Prostate gland (tissue), 2 donors: ENCODE data around the gene ICA1. TPM values are rescaled to one million over a fixed set of nuclear protein-coding genes. Genes with fewer than 3 reads are reported as not detected.

ENCODE experiments used
- DNase-seq: peaks from one replicate; pipeline ENCODE4 v3.0.0-alpha.2; 2019; ENCODE audit warnings: low spot score
- H3K27ac ChIP-seq, 2 donors: fragments of 200-600 bp; sonication (generic); 2 replicates each; pipeline ENCODE4 v1.5.1; 2017 to 2019
- H3K27me3 ChIP-seq: fragments of 200-600 bp; sonication (generic); replicated peaks from 2 replicates; pipeline ENCODE4 v1.5.1; 2019; ENCODE audit not compliant: insufficient read depth
- H3K36me3 ChIP-seq, 2 donors: fragments of 200-600 bp; sonication (generic); 1 replicate in 1 of 2; 2 replicates in 1 of 2; pipeline versions ENCODE4 v1.5.1 to v1.8.1; 2017 to 2019
- H3K4me1 ChIP-seq: fragments of 200-600 bp; sonication (generic); replicated peaks from 2 replicates; pipeline ENCODE4 v1.5.1; 2019
- H3K4me3 ChIP-seq, 2 donors: fragments of 200-600 bp; sonication (generic); 2 replicates each; pipeline ENCODE4 v1.5.1; 2017 to 2019
- H3K9me3 ChIP-seq: fragments of 200-600 bp; sonication (generic); 2 replicates; pipeline ENCODE4 v1.5.1; 2017
- CTCF ChIP-seq, 4 experiments: fragments of 200-600 bp in 2 of 4; fragments of 450-650 bp in 2 of 4; sonication (generic) in 2 of 4; IDR thresholded peaks; 1 replicate in 3 of 4; 2 replicates in 1 of 4; pipeline ENCODE4 v1.5.1; 2016 to 2019; ENCODE audit warnings: antibody characterized with exemption in 4 of 4, mild to moderate bottlenecking in 2 of 4, moderate library complexity in 2 of 4
- POLR2A ChIP-seq: fragments of 450-650 bp; IDR thresholded peaks from one replicate; pipeline ENCODE4 v1.6.1; 2016; ENCODE audit warnings: antibody characterized with exemption, mild to moderate bottlenecking
- POLR2AphosphoS5 ChIP-seq: sonication (generic); formaldehyde crosslinking; IDR thresholded peaks from one replicate; pipeline ENCODE4 v1.6.1; 2017; ENCODE audit warnings: antibody characterized with exemption
- WGBS: methylation state at CpG from one replicate; pipeline ENCODE4 v1.1.5; 2018; 5-methylcytosine and 5-hydroxymethylcytosine counted together
- intact Hi-C: fragments of 100-400 bp; cut with DNase I; formaldehyde crosslinking; loops from one replicate; pipeline ENCODE4 v1.14.2; 2022
- total RNA-seq, 2 donors: library from RNA; depleted of rRNA; stranded (reverse); fragments of >200 nt; gene quantifications; one replicate each; pipeline ENCODE4 v1.1.0, GENCODE V29; 2016

Gene ICA1
- total RNA-seq, 2 donors from 2014 or later = 49.1 to 51.0 TPM

- Histone ChIP-seq H3K4me3 (no peak overlapping the region), H3K4me1 (no peaks in the 10 kb centered on the region), H3K9me3 (no peaks in the 10 kb centered on the region), H3K36me3 (no peaks in the 10 kb centered on the region), H3K27me3 (no peaks in the 10 kb centered on the region), H3K27ac (no peak overlapping the region)
- intact Hi-C loops = no loop called here
- WGBS = 50% methylated on average over 6 of the region's 6 CpGs
- no peak for TF ChIP-seq POLR2AphosphoS5
- TF ChIP-seq POLR2A = no peak
- TF ChIP-seq CTCF (IDR thresholded peaks at IDR 0.05) = no peak
- no peak for DNase-seq
Measured at GRCh38 chr7:8143151-8143874, 118.7 kb downstream of the ICA1 start.

- WGBS = 98% methylated on average over 2 of the region's 2 CpGs
Measured at GRCh38 chr7:8142477-8142876, 119.5 kb downstream of the ICA1 start.

GRCh38 chr7:8141070-8141469, 120.9 kb downstream of the ICA1 start:
- H3K4me1 ChIP-seq = no peaks in the 10 kb centered on the region
- no peaks in the 10 kb centered on the region for H3K27me3 ChIP-seq
- intact Hi-C loops = no loop called here
- 97% methylated on average over 4 of the region's 4 CpGs for WGBS
- TF ChIP-seq POLR2A = no peak
- no peak for TF ChIP-seq CTCF (IDR thresholded peaks at IDR 0.05)
- TF ChIP-seq POLR2AphosphoS5 = no peak
- no peak for DNase-seq
- no peaks in the 10 kb centered on the region for H3K9me3 ChIP-seq
- H3K4me3 ChIP-seq = no peak overlapping the region
- no peaks in the 10 kb centered on the region for H3K36me3 ChIP-seq
- no peak overlapping the region for H3K27ac ChIP-seq

More at GRCh38 chr7:8142477-8142876, 119.5 kb downstream of the ICA1 start:
- TF ChIP-seq CTCF (IDR thresholded peaks at IDR 0.05) = no peak
- TF ChIP-seq POLR2AphosphoS5 = no peak
- TF ChIP-seq POLR2A = no peak
- H3K9me3 ChIP-seq = no peaks in the 10 kb centered on the region
- H3K36me3 ChIP-seq = no peaks in the 10 kb centered on the region
- no peak overlapping the region for H3K4me3 ChIP-seq
- intact Hi-C loops = no loop called here
- H3K4me1 ChIP-seq = no peaks in the 10 kb centered on the region
- DNase-seq = no peak
- H3K27ac ChIP-seq = no peak overlapping the region
- no peaks in the 10 kb centered on the region for H3K27me3 ChIP-seq

GRCh38 chr7:8136051-8136730, 125.8 kb downstream of the ICA1 start:
- no peaks in the 10 kb centered on the region for H3K9me3 ChIP-seq

More at GRCh38 chr7:8136051-8136730, 125.8 kb downstream of the ICA1 start:
- Histone ChIP-seq H3K4me1 (no peaks in the 10 kb centered on the region), H3K4me3 (no peak overlapping the region), H3K27ac (no peak overlapping the region), H3K36me3 (no peaks in the 10 kb centered on the region), H3K27me3 (no peaks in the 10 kb centered on the region)
- WGBS = 88% methylated on average over 12 of the region's 12 CpGs
- no peak for TF ChIP-seq POLR2A
- TF ChIP-seq POLR2AphosphoS5 = no peak
- no peak for TF ChIP-seq CTCF (IDR thresholded peaks at IDR 0.05)
- DNase-seq = no peak
- intact Hi-C loops = no loop called here
